GM19324 (cell line): Measurements from ENCODE around the gene TCTN3.
"Not testable (repeated sequence)": the region's sequence is repeated elsewhere in the genome, so short reads cannot be mapped to it uniquely, and the experiment has no call there.

Source experiments
- ATAC-seq: cut with Tn5 transposase; IDR thresholded peaks from one replicate; pipeline ENCODE4 v1.9.1; 2021; ENCODE audit warnings: mild to moderate bottlenecking, moderate library complexity; ENCODE audit not compliant: unreplicated experiment, low FRiP score

The TCTN3 gene

DNA sequence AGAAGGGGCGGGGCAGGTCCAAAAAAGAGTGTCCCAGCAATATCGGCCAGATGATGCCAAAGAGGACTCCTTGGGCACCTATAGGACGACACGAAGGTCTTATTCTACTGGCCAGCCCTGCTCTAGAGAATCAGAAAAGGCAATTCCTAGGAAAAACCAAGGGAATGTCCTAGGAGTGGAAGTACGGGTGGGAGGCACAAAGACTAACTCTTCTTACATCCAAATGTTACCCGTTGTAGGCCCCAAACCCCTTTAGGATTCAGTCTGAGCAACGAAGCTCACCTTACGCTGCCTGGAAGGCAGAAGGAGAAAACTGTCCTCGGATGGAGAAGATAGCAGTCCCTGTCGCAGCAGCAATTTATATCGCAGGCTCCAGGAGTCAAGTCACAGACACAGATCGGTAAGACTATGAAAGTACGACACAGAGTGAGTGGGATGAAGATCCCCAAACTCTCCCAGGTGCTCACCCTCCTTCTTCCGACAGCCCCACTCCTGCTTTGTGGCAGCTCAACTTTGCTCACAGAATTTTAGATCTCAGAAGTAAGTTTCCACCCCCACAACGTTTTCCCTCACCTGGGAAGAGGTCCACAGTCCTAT lies 558 bp downstream of the TCTN3 start:
- ATAC-seq, result peak; percentile 4

DNA sequence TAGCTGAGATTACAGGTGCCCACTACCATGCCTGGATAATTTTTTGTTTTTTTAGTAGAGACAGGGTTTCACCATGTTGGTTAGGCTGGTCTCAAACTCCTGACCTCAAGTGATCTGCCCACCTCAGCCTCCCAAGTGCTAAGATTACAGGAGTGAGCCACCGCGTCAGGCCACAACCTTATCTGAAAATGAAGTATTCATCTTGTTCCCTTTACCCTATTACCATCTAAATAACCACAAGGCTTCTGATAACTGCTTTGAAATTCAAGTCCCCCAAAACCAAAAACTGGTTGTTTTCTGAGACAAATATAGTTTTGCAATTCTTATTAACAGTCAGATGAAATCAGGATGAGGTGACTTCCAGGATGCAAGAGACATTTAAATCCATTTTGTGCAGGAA lies 2.4 kb downstream of the TCTN3 start:
- no peak for ATAC-seq

DNA sequence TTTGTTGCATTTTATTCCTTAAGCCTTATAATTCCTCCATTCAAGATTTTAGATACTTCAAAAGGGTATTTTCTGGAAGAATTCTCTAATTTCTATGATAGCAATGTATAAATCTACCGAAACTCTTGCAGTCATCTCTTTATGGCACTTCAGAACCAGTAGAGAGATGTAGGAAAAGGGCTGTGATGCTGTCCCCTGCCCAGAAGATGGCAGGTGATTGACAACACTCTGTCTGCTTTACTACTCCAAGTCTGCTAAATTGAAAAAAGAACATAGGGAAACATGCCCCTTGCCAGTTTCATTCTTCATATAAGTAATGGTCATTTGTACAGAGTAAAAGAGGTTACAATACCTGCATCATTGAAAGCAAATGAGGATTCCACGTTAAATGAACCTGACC lies 5.1 kb downstream of the TCTN3 start:
- ATAC-seq, result no peak

DNA sequence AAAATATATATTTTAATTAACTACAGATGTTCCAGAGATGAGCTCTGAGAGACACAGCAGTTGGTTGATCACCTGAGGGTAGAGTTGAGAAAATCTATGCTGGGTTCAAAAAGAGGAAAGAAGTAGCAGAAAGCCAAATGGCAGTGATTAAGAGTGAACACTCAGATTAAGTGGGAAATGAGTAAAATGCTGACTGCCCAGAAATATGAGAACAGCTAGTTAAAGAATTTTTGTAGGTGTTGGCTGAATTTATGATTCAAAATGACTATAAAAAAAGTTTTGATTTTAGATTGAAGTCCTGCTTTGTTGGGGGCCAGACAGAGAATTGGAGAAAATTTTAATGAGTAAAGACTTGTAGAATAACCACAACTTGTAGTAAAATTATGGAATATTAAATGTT lies 9.8 kb downstream of the TCTN3 start:
- no peak for ATAC-seq

DNA sequence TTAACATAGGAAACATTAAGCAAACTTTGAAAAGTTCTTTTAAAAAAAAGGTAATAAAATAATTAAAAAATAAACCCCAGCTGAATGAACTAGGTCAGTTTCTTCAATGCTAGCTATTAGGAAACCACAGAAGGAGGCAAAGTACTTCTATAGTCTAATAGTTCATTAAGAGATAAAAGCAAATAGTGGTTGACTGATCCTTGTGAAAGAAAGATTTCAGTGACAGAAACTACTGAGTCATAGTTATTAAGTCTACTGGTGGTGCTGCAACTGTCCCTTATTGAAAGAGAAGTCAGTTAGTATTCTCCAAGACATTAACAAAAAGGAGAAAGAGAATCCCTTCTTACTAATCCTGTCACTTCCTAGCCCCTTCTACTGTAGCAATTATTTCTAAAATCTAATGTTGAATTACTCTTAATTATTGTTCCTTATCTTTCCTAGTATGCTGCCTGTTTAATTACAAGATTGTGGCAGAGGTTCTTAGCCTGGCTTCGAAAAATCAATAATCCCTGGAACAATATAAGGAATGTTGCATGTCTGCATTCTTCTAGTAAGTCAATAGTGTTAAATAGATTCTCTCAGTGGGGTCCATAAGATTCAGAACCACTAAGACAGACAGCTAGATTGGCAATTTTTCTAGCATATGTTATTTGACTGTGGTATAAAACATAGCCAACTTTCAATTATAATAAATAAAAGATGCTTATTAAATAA lies 18.2 kb downstream of the TCTN3 start:
- no peak for ATAC-seq

DNA sequence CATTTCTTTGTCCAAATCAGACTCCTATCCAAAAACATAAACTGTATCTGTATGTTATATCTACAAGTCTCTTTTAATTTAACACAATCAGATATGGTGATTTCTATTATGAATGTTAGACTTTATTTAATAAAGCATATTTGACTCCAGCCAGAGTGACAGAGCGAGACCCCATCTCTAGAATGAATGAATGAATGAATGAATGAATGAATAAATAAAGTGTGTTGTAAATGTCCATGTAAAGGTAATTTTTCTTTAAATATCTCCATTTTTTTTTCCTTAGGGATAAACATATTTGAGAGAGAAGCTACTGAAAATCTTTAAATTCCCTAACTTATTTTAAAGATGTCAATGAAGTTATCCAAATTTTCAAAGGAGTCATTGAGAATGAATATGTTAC lies 19.1 kb downstream of the TCTN3 start:
- no peak for ATAC-seq

DNA sequence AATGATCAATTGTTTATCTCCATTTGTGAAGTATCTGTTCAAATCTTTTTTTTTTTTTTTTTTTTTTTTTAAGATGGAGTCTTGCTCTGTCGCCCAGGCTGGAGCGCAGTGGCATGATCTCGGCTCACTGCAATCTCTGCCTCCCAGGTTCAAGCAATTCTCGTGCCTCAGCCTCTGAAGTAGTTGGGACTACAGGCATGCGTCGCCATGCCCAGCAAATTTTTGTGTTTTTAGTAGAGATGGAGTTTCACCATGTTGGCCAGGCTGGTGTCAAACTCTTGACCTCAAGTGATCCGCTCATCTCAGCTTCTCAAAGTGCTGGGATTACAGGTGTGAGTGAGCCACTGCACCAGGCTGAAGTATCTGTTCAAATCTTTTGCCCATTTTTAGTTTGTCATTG lies 21.1 kb downstream of the TCTN3 start:
- not testable (repeated sequence) for ATAC-seq

DNA sequence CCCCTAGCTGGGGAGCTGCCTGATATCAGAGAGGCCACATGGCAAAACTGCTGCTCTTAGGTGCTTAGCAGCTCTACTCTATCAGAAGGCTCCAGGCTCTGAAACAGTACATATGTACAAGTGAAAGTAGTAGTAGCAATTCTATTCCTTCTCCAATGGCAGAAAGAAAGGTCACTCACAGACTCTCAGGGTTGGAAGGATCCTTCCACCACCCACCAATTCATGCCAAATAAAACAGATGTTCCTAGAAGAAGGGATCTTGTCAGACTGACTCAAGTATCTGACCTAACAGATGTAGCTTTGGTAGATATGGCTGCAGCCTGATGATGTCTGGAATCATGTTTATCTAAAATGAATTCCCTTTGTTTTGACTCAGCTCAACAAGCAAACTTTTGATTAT lies 29.2 kb downstream of the TCTN3 start:
- no peak for ATAC-seq

DNA sequence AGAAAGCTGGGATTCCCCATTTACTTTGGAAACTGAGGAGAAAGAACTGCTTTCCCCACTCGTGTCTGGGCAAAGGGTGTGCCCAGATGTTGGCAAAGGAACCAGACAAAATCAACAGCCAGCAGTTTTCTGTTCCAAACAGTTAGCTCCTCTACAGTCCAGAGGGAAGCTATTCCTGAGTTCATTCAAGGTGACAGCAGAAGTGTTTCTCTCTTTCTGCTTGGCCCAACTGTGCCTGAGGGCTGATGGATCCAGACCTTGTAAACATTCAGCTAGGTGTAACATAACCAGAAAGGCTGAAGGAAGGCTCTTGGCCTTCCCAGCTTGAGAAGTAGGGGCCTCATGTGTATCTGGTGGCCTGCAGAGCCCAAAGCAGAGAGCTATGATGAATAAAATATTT lies 30.2 kb downstream of the TCTN3 start:
- ATAC-seq, result no peak

DNA sequence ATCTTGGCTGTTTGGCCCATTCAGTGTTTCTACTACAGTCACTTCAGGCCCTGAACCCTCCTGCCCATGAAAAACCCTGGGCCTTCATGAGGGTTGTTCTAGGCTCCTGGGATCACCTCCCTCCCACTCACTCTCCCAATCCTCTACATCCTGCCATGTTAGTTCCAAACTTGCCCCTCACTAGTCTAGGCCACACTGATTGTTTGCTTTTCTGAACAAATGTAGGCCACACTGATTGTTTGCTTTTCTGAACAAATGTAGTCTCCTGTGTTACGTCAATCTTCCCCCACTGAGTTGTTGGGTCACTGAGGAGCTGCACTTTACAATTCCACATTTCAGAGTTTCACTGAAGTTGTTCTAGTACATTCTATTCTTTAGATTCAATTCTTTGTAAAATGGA lies 31.9 kb downstream of the TCTN3 start:
- no peak for ATAC-seq

DNA sequence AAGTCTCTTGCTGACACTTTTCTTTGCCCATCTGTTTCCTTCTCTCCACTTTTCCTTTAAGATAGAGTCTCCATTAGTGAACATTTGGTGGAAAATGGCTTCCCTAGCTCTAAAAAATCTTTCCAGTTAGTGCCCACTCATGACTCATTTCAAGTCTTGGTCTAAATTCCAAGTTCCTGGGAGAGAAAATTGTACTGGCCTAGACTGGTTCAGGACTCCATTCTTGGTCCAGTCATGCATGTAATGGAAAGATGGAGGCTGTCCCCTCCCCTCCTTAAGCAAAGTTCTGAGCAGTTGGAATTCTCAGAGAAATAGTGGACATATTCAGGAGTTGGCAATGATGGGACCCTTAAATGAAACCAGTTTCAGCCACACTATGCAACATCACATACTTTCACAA lies 33.4 kb downstream of the TCTN3 start:
- ATAC-seq, result no peak

DNA sequence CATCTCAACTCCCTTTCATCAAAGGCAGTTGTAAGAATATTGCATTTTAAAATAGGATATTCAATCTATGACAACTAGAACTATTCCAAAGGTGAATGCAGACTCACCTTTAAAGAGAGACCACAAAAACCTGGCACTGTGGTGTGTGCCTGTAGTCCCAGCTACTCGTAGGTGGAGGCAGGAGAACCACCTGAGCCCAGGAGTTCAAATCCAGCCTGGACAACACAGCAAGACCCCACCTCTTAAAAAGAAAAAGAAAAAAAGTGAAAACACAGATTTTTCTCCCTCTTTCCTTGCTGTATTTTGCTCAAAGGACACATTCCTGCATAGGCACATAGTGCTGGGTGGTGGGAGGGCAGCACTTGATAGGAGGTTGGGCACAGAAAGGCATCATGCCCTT lies 36.5 kb downstream of the TCTN3 start:
- ATAC-seq, result no peak

DNA sequence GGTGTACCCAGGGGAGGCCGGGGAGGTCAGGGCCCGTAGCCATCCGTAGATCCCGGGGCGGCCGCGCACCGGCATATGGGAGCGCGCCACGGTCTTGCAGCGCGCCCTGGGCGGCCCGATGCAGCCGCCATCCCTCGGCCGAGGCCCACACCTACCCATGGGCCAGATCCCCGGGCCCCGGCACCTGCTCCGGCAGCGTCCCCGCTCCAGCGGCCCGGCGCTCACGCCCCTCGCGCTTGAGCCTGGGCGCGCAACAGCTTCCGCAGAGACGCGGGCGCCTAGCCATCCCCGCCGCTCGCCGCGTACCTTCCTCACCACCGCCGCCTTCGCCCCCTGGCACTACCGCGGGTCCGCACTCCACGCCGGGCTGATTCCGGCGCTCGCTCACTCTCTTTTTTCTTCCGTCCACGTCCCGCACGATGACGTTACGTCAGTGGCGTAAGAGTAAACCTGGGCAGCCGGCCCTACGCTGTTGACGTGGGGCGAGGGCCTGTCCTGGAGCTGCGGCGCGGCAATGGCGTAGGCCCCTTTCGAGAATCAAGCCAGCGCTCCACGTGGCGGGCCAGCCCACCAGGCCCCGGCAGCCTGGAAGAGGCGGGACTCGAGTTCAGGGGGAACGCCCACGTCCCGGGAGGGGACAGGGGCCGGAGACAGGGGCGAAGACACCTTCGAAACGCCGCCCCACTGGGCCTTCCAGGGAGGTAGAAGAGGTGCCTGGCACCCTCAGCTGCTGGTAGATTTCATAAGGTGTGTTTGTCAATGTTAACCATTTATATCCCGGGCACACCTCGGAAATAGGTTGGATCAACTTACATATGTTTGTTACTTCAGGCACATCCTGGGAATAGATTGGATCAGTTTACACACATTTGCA lies 37.2 kb downstream of the TCTN3 start, which contains the start of gene ALDH18A1:
ALDH18A1 (minus strand) TSS at position 421 of the 874 bp plus-strand sequence. CDS start 3,334 bp downstream, outside the sequence.
- ATAC-seq, result peak; percentile 90

DNA sequence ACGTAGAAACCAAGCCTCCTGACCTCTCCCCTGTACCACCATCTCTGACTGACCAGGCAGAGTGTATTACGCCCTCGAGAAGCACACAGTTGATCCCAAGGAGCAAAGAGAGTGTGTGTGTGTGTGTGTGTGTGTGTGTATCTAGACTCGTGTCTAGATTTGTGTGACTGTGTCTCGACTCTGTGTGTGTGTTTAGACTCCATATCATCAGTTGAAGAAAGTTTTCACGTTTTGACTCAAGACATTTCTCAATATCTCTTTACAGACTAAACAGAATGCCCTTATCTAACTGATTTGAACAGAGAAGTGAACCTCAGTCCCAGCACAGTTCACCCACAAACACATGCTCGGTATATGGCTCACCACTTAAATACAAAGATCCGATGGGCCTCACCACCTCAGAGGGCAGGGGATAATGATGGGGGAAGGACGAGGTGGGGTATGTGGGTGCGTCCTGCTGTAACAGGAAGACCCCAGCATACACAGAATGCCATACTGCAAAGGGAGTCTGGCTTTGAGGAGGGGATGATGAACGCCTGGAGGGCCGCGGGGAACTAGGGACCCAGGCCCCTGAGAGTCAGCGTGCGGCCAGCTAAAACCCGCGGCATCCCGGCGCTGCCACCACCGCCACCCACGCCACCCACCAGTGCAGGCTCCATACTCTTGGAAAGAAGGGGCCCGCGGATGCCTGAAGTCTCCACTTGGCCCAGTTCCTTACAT lies 38.0 kb downstream of the TCTN3 start:
- ATAC-seq, result peak; percentile 4

DNA sequence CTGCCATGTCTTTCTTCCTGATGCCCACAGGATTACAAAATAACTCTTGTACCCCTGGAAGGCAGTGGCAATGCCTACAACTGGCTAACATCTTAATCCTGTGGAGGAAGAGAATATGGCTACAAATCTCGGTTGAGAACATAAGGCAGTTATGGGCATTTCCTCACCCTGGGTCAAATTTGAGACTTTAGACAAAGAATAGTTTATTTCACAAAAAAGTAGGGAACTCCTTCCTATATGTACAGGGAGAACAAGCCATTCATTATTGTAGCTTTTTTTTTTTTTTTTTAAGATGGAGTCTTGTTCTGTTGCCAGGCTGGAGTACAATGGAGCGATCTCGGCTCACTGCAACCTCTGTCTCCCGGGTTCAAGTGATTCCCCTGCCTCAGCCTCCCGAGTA lies 39.8 kb downstream of the TCTN3 start:
- no peak for ATAC-seq

DNA sequence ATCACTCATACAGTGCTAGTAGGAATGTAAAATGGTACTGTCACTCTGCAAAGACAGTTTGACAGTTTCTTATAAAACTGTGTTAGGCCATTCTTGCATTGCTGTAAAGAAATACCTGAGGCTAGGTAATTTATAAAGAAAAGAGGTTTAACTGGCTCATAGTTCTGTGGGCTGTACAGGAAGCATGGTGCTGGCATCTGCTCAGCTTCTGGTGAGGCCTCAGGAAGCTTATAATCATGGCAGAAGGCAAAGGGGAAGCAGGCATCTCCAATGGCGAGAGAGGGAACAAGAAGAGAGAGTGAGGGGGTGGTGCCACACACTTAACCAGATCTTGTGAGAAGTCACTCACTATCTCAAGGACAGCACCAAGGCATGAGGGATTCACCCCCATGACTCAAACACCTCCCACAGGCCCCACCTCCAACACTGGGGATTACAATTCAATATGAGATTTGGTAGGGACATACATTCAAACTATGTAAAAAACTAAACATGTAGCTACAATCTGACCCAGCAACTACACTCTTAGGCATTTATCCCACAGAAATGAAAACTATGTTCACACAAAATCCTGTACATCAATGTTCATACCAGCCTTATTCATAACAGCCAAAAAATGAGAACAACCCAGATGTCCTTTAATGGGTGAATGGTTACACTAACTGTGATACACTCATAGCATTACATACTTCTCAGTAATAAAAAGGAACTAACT lies 42.2 kb downstream of the TCTN3 start:
- ATAC-seq, result no peak

DNA sequence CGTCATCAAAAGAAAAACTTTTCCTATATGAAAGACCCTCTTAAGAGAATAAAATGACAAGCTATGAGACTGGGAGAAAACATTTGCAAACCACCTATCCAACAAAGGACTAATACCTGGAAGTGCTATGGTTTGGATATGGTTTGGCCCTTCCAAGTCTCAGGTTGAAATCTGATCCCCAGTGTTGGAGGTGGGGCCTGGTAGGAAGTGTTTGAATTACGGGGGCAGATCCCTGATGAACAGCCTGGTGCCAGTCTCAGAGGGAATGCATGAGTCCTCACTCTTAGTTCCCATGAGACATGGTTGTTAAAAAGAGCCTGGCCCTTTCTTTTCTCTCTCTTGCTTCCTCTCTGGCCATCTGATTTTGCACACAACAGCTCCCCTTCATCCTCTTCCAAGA lies 43.5 kb downstream of the TCTN3 start:
- ATAC-seq, result no peak

DNA sequence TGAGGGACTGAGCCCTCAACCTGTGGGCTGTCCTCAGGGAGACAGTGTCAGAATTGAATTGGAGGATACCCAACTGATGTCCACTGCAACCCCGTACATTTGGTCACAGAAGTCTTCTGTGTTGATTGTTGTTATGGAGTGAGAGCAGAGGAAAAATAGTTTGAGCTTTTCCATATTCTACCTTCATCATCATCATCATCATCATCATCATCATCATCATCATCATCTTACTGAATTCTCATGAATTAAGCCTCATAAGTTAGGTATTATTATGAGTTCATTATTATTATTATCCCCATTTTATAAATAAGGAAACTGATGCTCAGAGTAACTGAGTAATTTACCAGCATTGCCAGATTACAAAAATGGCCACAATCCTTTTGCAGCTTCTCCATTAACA lies 45.6 kb downstream of the TCTN3 start:
- no peak for ATAC-seq

DNA sequence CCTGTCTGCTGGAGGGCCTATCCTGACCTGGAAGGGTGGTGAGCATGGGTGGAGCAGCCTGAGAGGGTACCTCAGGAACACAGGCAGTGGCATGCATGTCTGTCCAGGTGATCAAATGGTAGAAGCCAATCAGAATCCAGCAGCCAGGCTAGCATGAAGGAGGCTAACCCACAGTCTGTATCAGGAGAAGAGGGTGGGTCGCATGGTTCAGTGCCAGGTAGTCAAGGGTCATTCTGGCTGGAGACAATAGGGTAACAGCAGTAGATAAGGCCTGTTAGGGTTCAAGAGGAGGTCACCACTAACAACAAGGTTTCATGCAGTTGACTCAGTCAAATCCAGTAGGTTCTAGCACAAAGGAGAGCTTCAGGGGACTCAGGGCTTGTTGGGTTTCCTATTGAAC lies 47.6 kb downstream of the TCTN3 start:
- ATAC-seq, result no peak

DNA sequence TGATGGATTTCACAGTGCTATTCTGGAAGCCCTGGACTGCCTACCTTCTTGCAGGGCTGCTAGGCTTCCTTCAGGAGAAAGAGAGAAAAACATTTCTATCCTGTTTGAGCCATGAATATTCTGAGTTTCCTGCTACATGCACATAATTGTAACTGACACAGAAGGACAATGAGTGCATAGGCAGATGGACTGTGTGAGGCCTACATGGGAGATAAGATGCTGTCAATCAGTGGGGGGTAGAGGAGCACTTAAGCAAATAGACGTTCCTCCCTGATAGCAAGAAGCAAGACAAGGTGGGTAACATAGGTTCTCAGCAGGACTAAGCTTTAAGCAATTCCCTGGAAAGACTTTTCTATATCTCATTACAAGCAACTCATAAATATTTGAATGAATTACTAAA lies 48.8 kb downstream of the TCTN3 start:
- ATAC-seq, result no peak
